ENCODE results near the gene EMD.

DNA sequence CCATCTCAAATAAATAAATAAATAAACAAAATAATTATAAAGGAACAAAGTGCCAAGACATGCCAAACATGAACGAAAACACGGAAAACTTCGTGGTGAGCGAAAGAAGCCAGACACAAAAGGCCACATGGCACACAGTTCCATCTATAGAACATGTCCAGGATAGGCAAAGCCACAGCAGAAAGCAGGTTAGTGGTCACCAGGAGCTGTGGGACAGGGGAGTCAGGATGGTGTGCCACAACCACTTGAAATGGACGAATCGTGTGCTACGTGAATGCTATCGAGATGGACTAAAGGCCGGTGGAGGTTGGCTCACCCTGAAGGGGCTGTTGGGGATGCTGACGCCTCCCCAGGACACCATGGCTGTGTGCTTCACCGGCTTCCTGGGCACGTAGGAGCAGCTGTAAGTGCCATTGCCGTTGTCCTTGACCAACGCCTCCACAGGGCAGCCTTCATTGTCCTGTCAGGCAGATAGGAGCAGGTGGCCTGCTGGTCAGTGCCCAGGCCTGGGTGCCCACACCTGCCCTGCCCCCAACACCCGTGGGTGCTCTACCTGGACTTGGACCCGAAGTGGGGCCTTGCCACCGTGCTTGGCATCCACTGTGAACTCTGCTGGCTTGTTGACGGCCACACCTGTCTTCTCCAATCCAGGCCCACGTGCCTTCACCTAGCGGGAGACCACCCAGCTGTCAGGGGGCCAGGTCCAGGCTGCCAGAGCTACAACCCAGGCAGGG, 15.2 kb upstream of the EMD start:
- TF ChIP-seq, protein P1, sequence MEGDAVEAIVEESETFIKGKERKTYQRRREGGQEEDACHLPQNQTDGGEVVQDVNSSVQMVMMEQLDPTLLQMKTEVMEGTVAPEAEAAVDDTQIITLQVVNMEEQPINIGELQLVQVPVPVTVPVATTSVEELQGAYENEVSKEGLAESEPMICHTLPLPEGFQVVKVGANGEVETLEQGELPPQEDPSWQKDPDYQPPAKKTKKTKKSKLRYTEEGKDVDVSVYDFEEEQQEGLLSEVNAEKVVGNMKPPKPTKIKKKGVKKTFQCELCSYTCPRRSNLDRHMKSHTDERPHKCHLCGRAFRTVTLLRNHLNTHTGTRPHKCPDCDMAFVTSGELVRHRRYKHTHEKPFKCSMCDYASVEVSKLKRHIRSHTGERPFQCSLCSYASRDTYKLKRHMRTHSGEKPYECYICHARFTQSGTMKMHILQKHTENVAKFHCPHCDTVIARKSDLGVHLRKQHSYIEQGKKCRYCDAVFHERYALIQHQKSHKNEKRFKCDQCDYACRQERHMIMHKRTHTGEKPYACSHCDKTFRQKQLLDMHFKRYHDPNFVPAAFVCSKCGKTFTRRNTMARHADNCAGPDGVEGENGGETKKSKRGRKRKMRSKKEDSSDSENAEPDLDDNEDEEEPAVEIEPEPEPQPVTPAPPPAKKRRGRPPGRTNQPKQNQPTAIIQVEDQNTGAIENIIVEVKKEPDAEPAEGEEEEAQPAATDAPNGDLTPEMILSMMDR (IDR thresholded peaks at IDR 0.05; ENCODE audit: low read length): no peak
- no peak for TF ChIP-seq EZH2phosphoT487 (IDR thresholded peaks at IDR 0.05; ENCODE audit: low read length)

Data from MM.1S (cell line).